NCI-H2227 (cell line): ENCODE results near the gene CLDN12.
A peak's percentile ranks its signal among the peaks of the same experiment; 100 is the strongest.
"Not testable (repeated sequence)": the region's sequence is repeated elsewhere in the genome, so short reads cannot be mapped to it uniquely, and the experiment has no call there.

ENCODE experiments used
- DNase-seq: peaks from one replicate; lab custom pipeline; 2025; ENCODE audit not compliant: unreplicated experiment; lab: John Stamatoyannopoulos, UW

CLDN12 gene

DNA sequence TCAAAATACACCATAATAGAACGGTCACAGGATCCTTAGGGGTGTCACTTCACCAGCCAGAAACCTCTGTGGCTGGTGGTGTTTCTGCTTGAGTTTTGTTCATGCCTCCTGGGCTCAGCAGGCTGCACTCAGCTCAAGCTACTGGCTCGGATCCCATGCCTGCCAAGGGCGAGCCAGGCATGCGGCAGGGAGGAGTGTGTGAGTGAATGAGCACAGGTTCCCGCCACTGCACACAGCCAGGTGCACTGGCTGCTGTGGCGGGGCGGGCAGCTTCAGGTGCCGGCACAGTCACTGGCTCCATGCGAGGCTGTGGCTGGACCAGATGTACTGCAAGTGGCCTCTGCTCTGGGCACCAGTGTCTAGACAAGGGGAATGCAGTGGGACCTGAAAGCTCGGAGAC lies 29.5 kb downstream of the CLDN12 start:
- no peak for DNase-seq

- DNase-seq, result no peak
Measured at GRCh38 chr7:90433221-90433620, 30.0 kb downstream of the CLDN12 start.

DNA sequence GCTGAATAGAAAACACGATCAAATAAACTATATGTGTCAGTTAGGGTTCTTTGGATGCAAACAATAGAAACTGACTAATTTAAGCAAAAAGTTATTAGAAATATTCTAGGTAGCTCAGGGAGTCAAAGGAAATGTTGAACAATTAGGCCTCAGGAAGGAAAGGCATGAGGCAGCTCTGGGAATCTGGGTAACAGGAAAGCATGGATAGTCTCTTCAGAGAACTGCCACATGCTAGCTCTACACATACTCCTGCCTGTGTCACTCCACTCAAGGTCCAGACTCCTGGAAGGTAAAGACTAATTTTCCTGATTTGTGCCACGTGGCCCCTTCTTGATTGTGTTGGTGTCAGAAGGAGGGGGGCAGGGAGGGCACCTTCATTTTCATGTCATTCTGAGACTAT lies 42.4 kb downstream of the CLDN12 start:
- no peak for DNase-seq

GRCh38 chr7:90446137-90446899 lies 43.1 kb downstream of the CLDN12 start:
- DNase-seq, result no peak

DNA sequence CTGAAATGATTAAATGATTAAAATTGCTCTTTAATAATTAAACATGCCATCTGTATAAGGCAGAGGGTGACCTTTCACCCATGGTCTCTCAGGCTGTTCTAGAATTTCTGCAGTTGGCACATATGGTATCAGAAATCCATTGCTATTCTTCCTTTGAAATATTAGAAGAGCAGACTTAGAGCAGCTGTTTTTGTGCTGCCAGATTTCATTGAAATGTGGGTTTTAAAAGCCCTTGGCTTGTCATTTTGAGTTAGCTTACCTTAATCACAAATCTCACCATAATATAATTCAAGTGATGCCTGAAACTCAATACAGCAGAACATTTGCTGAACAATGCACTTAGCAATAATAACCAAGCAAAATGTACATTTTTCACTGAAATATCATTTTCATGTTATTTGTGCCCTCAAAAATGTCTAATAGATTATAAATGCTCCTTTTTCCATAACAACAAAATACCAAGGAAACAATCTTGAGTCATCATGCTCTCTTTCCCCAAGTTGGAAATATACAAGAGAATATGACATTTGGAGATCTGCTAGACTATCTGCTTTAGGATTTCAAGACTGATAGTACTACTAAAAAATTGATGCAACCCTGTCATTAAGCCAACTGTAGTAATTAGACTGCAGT lies 50.1 kb downstream of the CLDN12 start:
- no peak for DNase-seq

GRCh38 chr7:90453931-90454330 lies 50.7 kb downstream of the CLDN12 start:
- DNase-seq, result no peak

- DNase-seq, result peak; percentile 49
Measured at GRCh38 chr7:90455163-90456030, 52.1 kb downstream of the CLDN12 start.

- DNase-seq, result no peak
Measured at GRCh38 chr7:90458104-90458503, 54.8 kb downstream of the CLDN12 start.

- no peak for DNase-seq
Measured at GRCh38 chr7:90459888-90460287, 56.6 kb downstream of the CLDN12 start.

- DNase-seq, result no peak
Measured at GRCh38 chr7:90461219-90461618, 58.0 kb downstream of the CLDN12 start.

DNA sequence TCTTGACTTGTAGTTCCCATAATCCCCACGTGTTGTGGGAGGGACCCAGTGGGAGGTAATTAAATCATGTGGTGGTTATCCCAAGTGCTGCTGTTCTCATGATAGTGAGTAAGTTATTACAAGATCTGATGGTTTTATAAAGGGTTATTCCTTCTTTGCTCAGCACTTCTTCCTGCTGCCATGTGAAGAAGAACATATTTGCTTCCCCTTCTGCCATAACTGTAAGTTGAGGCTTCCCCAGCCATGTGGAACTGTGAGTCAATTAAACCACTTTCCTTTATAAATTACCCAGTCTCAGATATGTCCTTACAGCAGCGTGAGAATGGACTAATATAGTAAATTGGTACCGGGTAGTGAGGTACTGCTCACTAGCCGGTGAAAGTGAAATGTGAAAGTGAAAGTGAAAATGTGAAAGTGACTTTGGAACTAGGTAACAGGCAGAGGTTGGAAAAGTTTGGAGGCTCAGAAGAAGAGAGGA lies 59.9 kb downstream of the CLDN12 start:
- DNase-seq, result not testable (repeated sequence)
